Omental fat pad (tissue), 4 donors: ENCODE results near the gene CT83. TPM values are rescaled to one million over a fixed set of nuclear protein-coding genes. Genes with fewer than 3 reads are reported as not detected.

ENCODE experiments used
- ATAC-seq: fragments of 150-250 bp; one replicate; pipeline ENCODE4 v1.9.1; 2016; ENCODE audit warnings: mild to moderate bottlenecking, moderate library complexity; ENCODE audit not compliant: low FRiP score
- DNase-seq: peaks from one replicate; pipeline ENCODE4 v3.0.0-alpha.2; 2019; ENCODE audit warnings: low spot score
- CTCF ChIP-seq, 3 donors: fragments of 450-650 bp; IDR thresholded peaks; one replicate each; pipeline ENCODE4 v1.5.1; 2016 to 2017; ENCODE audit warnings: antibody characterized with exemption in 3 of 3, mild to moderate bottlenecking in 3 of 3, moderate library complexity in 2 of 3
- total RNA-seq, 4 donors: library from RNA; depleted of rRNA; stranded (reverse); fragments of >200 nt; gene quantifications; one replicate each; pipeline ENCODE4 v1.1.0, GENCODE V29; 2016

Gene CT83
- total RNA-seq, 4 donors from 2014 or later = not detected

- ATAC-seq (no peak), DNase-seq (no peak)
- no peak for TF ChIP-seq CTCF (IDR thresholded peaks at IDR 0.05)
Measured at GRCh38 chrX:116435597-116435996, 27.2 kb downstream of the CT83 start.

DNA sequence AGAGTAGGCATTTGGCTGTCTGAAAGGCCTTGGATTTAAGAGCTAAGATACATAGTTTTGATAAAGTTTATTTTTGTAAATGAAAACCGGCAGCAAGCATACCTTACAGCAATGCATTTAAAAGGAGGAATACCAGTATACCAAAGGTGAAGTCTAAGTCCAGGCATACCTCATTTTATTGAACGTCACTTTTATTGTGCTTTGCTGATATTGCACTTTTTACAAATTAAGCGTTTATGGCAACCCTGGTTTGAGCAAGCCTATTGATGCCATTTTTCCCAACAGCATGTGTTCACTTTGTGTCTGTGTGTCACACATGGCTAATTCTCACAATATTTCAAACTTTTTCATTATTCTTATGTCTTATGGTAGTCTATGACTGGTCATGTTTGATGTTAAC, 34.8 kb downstream of the CT83 start:
- DNase-seq = no peak
- ATAC-seq = no peak
- no peak for TF ChIP-seq CTCF (IDR thresholded peaks at IDR 0.05)

- no peak for DNase-seq
- ATAC-seq = no peak
- TF ChIP-seq CTCF (IDR thresholded peaks at IDR 0.05) = no peak
Measured at GRCh38 chrX:116417968-116418367, 44.8 kb downstream of the CT83 start.

GRCh38 chrX:116417214-116417613, 45.6 kb downstream of the CT83 start:
- ATAC-seq = no peak
- no peak for DNase-seq
- no peak for TF ChIP-seq CTCF (IDR thresholded peaks at IDR 0.05)

- no peak for ATAC-seq
- DNase-seq = no peak
- no peak for TF ChIP-seq CTCF (IDR thresholded peaks at IDR 0.05)
Measured at GRCh38 chrX:116413273-116413672, 49.5 kb downstream of the CT83 start.

Other genes starting within 250 kb of the CT83 start
- gene SLC6A14, start 26.4 kb downstream of the CT83 start, total RNA-seq = not detected